Karpas-422 (cell line): ENCODE results near the gene SNTG2. TPM values are rescaled to one million over a fixed set of nuclear protein-coding genes. Genes with fewer than 3 reads are reported as not detected.
A peak's percentile ranks its signal among the peaks of the same experiment; 100 is the strongest.

Source experiments
- DNase-seq: peaks from one replicate; pipeline ENCODE4 v3.0.0-alpha.2; 2015
- H2AFZ ChIP-seq: fragments of 200-600 bp; sonication (generic); 2 replicates; pipeline ENCODE4 v1.6.1; 2014; ENCODE audit warnings: antibody characterized with exemption, low read length, mixed read lengths
- H3K27ac ChIP-seq: fragments of 200-600 bp; sonication (generic); 2 replicates; pipeline ENCODE4 v1.5.1; 2014; ENCODE audit warnings: mild to moderate bottlenecking, low read length, moderate library complexity
- H3K27me3 ChIP-seq: fragments of 200-600 bp; sonication (generic); 2 replicates; pipeline ENCODE4 v1.6.1; 2014; ENCODE audit warnings: low read length, mixed read lengths
- H3K36me3 ChIP-seq: fragments of 200-600 bp; sonication (generic); 2 replicates; pipeline ENCODE4 v1.6.1; 2014; ENCODE audit warnings: low read length, mixed read lengths; ENCODE audit not compliant: insufficient read depth
- H3K4me1 ChIP-seq: fragments of 200-600 bp; sonication (generic); 2 replicates; pipeline ENCODE4 v1.6.1; 2014; ENCODE audit warnings: mild to moderate bottlenecking, low read length, mixed read lengths
- H3K4me2 ChIP-seq: fragments of 200-600 bp; sonication (generic); 2 replicates; pipeline ENCODE4 v1.6.1; 2014; ENCODE audit warnings: low read length, low read depth, mild to moderate bottlenecking; ENCODE audit not compliant: poor library complexity, severe bottlenecking
- H3K4me3 ChIP-seq: fragments of 200-600 bp; sonication (generic); 2 replicates; pipeline ENCODE4 v1.5.1; 2014; ENCODE audit warnings: mild to moderate bottlenecking, antibody characterized with exemption, low read length, mixed read lengths
- H3K79me2 ChIP-seq: fragments of 200-600 bp; sonication (generic); 2 replicates; pipeline ENCODE4 v1.6.1; 2014; ENCODE audit warnings: mild to moderate bottlenecking, low read length, mixed read lengths
- H3K9ac ChIP-seq: fragments of 200-600 bp; sonication (generic); 2 replicates; pipeline ENCODE4 v1.6.0; 2014; ENCODE audit warnings: low read length
- H3K9me2 ChIP-seq: fragments of 200-600 bp; sonication (generic), shearing (Covaris generic); replicated peaks from 2 replicates; pipeline ENCODE4 v1.6.0; 2014; ENCODE audit warnings: mild to moderate bottlenecking, low read length, moderate library complexity; ENCODE audit not compliant: insufficient read depth
- H3K9me3 ChIP-seq: fragments of 300-700, 200-600 bp; sonication (generic); 2 replicates; pipeline ENCODE4 v1.6.1; 2014; ENCODE audit warnings: low read length, mixed read lengths
- H4K20me1 ChIP-seq: fragments of 200-600 bp; sonication (generic); 2 replicates; pipeline ENCODE4 v1.6.1; 2014; ENCODE audit warnings: mild to moderate bottlenecking, antibody characterized with exemption, low read length, low read depth; ENCODE audit not compliant: insufficient read depth
- total RNA-seq: library from RNA; depleted of rRNA; stranded (reverse); fragments of >200 nt; shearing (Covaris generic); gene quantifications from 2 replicates; pipeline ENCODE4 v1.2.3, GENCODE V29; 2014; ENCODE audit warnings: low replicate concordance

Gene SNTG2
- total RNA-seq, 1 experiment from 2014 or later, result not detected

- H3K27ac ChIP-seq, result no peak overlapping the region; the same call in 1 of the 2 replicates
- peaks cover 32% of the 10 kb centered on the region for H3K4me1 ChIP-seq
- peak; percentile 68 for DNase-seq
- no peaks in the 10 kb centered on the region for H4K20me1 ChIP-seq
- peak overlapping the region; percentile 43 for H3K4me3 ChIP-seq
- peak overlapping the region; percentile 52; the same call in 1 of the 2 replicates for H2AFZ ChIP-seq
- no peaks in the 10 kb centered on the region for H3K27me3 ChIP-seq
- no peaks in the 10 kb centered on the region for H3K9me2 ChIP-seq
- peak overlapping the region; percentile 14; the same call in 1 of the 2 replicates for H3K9ac ChIP-seq
- H3K79me2 ChIP-seq, result no peaks in the 10 kb centered on the region
- H3K4me2 ChIP-seq, result peak overlapping the region; percentile 57
- H3K36me3 ChIP-seq, result no peaks in the 10 kb centered on the region
- no peaks in the 10 kb centered on the region for H3K9me3 ChIP-seq
Observed at GRCh38 chr2:979069-979928, 28.6 kb downstream of the SNTG2 start.

GRCh38 chr2:980176-980575, 29.5 kb downstream of the SNTG2 start:
- H2AFZ ChIP-seq, result no peak overlapping the region
- H3K4me2 ChIP-seq, result no peak overlapping the region
- no peaks in the 10 kb centered on the region for H3K9me2 ChIP-seq
- no peak overlapping the region for H3K27ac ChIP-seq
- DNase-seq, result no peak
- no peaks in the 10 kb centered on the region for H3K79me2 ChIP-seq
- peaks cover 31% of the 10 kb centered on the region for H3K4me1 ChIP-seq
- H3K9me3 ChIP-seq, result no peaks in the 10 kb centered on the region
- H3K27me3 ChIP-seq, result no peaks in the 10 kb centered on the region
- no peaks in the 10 kb centered on the region for H4K20me1 ChIP-seq
- H3K4me3 ChIP-seq, result no peak overlapping the region
- H3K36me3 ChIP-seq, result no peaks in the 10 kb centered on the region
- no peak overlapping the region for H3K9ac ChIP-seq

GRCh38 chr2:981258-981657, 30.6 kb downstream of the SNTG2 start:
- H3K9me2 ChIP-seq, result no peaks in the 10 kb centered on the region
- H3K4me2 ChIP-seq, result no peak overlapping the region
- peaks cover 30% of the 10 kb centered on the region for H3K4me1 ChIP-seq
- no peak overlapping the region for H3K4me3 ChIP-seq
- H3K79me2 ChIP-seq, result no peaks in the 10 kb centered on the region
- H4K20me1 ChIP-seq, result no peaks in the 10 kb centered on the region
- no peak overlapping the region for H2AFZ ChIP-seq
- H3K9me3 ChIP-seq, result no peaks in the 10 kb centered on the region
- no peak for DNase-seq
- H3K36me3 ChIP-seq, result no peaks in the 10 kb centered on the region
- H3K27me3 ChIP-seq, result no peaks in the 10 kb centered on the region
- H3K27ac ChIP-seq, result no peak overlapping the region
- H3K9ac ChIP-seq, result no peak overlapping the region

GRCh38 chr2:981759-982158, 31.1 kb downstream of the SNTG2 start:
- H3K4me3 ChIP-seq, result no peak overlapping the region
- peaks cover 27% of the 10 kb centered on the region for H3K4me1 ChIP-seq
- H4K20me1 ChIP-seq, result no peaks in the 10 kb centered on the region
- no peaks in the 10 kb centered on the region for H3K79me2 ChIP-seq
- no peak overlapping the region for H3K27ac ChIP-seq
- no peaks in the 10 kb centered on the region for H3K36me3 ChIP-seq
- H3K9me3 ChIP-seq, result no peaks in the 10 kb centered on the region
- no peaks in the 10 kb centered on the region for H3K9me2 ChIP-seq
- H3K9ac ChIP-seq, result no peak overlapping the region
- H3K27me3 ChIP-seq, result no peaks in the 10 kb centered on the region
- H2AFZ ChIP-seq, result no peak overlapping the region
- peak; percentile 27 for DNase-seq
- H3K4me2 ChIP-seq, result no peak overlapping the region

GRCh38 chr2:985317-985898, 34.8 kb downstream of the SNTG2 start:
- no peak overlapping the region for H3K9ac ChIP-seq
- no peak overlapping the region for H3K4me3 ChIP-seq
- H3K27me3 ChIP-seq, result no peaks in the 10 kb centered on the region
- no peak overlapping the region for H3K4me2 ChIP-seq
- H3K4me1 ChIP-seq, result peaks cover 10% of the 10 kb centered on the region
- DNase-seq, result peak; percentile 28
- H4K20me1 ChIP-seq, result no peaks in the 10 kb centered on the region
- no peak overlapping the region for H2AFZ ChIP-seq
- H3K27ac ChIP-seq, result no peak overlapping the region
- H3K9me2 ChIP-seq, result no peaks in the 10 kb centered on the region
- H3K79me2 ChIP-seq, result no peaks in the 10 kb centered on the region
- no peaks in the 10 kb centered on the region for H3K36me3 ChIP-seq
- H3K9me3 ChIP-seq, result no peaks in the 10 kb centered on the region

GRCh38 chr2:987789-988188, 37.1 kb downstream of the SNTG2 start:
- Histone ChIP-seq H3K9ac (no peak overlapping the region), H3K9me2 (no peaks in the 10 kb centered on the region), H4K20me1 (no peaks in the 10 kb centered on the region), H3K36me3 (no peaks in the 10 kb centered on the region), H3K79me2 (no peaks in the 10 kb centered on the region), H3K27ac (no peak overlapping the region), H3K4me1 (peaks cover 15% of the 10 kb centered on the region), H3K4me2 (no peak overlapping the region), H3K4me3 (no peak overlapping the region), H3K27me3 (no peaks in the 10 kb centered on the region), H3K9me3 (no peaks in the 10 kb centered on the region), H2AFZ (no peak overlapping the region)
- no peak for DNase-seq

- no peak overlapping the region for H3K27ac ChIP-seq
- H3K4me2 ChIP-seq, result no peak overlapping the region
- no peaks in the 10 kb centered on the region for H3K27me3 ChIP-seq
- H3K4me1 ChIP-seq, result peaks cover 15% of the 10 kb centered on the region
- H2AFZ ChIP-seq, result 0 out of 2 replicates have a peak overlapping the region, but pooled peaks have one; percentile 73
- no peaks in the 10 kb centered on the region for H4K20me1 ChIP-seq
- H3K9ac ChIP-seq, result no peak overlapping the region
- no peak overlapping the region for H3K4me3 ChIP-seq
- H3K9me2 ChIP-seq, result no peaks in the 10 kb centered on the region
- no peaks in the 10 kb centered on the region for H3K9me3 ChIP-seq
- H3K79me2 ChIP-seq, result no peaks in the 10 kb centered on the region
- DNase-seq, result peak; percentile 37
- H3K36me3 ChIP-seq, result no peaks in the 10 kb centered on the region
Observed at GRCh38 chr2:989781-990467, 39.3 kb downstream of the SNTG2 start.

- no peaks in the 10 kb centered on the region for H4K20me1 ChIP-seq
- no peak overlapping the region for H2AFZ ChIP-seq
- peak; percentile 35 for DNase-seq
- H3K27me3 ChIP-seq, result no peaks in the 10 kb centered on the region
- no peak overlapping the region for H3K4me3 ChIP-seq
- H3K9ac ChIP-seq, result no peak overlapping the region
- no peak overlapping the region for H3K27ac ChIP-seq
- H3K36me3 ChIP-seq, result no peaks in the 10 kb centered on the region
- H3K9me2 ChIP-seq, result no peaks in the 10 kb centered on the region
- H3K79me2 ChIP-seq, result no peaks in the 10 kb centered on the region
- peaks cover 15% of the 10 kb centered on the region for H3K4me1 ChIP-seq
- H3K9me3 ChIP-seq, result no peaks in the 10 kb centered on the region
- H3K4me2 ChIP-seq, result peak overlapping the region; percentile 13
Observed at GRCh38 chr2:990970-991369, 40.3 kb downstream of the SNTG2 start.
